D721Med (cell line): Measurements from ENCODE around the gene C3orf85.
"Not testable (repeated sequence)": the region's sequence is repeated elsewhere in the genome, so short reads cannot be mapped to it uniquely, and the experiment has no call there.

Experiments
- DNase-seq: peaks from one replicate; pipeline ENCODE4 v3.0.0; 2011; ENCODE audit warnings: low spot score; ENCODE audit not compliant: insufficient read length
- FAIRE-seq: peaks from 2 replicates; lab custom pipeline; 2011; peaks lifted over from hg19 to GRCh38; lab: Jason Lieb, UNC
- TF ChIP-seq, protein P1 (sequence below): IDR thresholded peaks from 2 replicates; pipeline ENCODE4 v1.5.1; 2012; ENCODE audit warnings: mild to moderate bottlenecking, control low read depth; ENCODE audit not compliant: insufficient read depth; ENCODE audit errors: missing control alignments

The C3orf85 gene

DNA sequence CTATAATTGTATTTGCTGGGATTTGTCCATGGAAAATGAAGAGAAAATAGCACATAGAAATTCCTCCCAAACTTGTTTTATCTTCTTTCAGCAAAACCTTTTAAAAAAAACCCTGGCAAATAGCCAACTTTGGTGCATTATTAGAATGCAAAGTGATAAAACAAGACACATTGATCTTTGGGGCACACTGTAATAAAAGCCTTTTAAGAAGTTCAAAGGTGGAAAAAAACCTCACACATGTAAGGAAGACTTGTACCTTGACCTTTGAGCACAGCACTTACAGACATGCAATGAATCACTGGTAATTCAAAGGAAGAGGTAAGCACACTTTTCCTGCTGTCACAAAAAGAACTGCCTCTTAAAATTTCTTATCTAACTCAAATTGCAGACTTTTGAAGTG, 10.6 kb upstream of the C3orf85 start:
- TF ChIP-seq, protein P1, sequence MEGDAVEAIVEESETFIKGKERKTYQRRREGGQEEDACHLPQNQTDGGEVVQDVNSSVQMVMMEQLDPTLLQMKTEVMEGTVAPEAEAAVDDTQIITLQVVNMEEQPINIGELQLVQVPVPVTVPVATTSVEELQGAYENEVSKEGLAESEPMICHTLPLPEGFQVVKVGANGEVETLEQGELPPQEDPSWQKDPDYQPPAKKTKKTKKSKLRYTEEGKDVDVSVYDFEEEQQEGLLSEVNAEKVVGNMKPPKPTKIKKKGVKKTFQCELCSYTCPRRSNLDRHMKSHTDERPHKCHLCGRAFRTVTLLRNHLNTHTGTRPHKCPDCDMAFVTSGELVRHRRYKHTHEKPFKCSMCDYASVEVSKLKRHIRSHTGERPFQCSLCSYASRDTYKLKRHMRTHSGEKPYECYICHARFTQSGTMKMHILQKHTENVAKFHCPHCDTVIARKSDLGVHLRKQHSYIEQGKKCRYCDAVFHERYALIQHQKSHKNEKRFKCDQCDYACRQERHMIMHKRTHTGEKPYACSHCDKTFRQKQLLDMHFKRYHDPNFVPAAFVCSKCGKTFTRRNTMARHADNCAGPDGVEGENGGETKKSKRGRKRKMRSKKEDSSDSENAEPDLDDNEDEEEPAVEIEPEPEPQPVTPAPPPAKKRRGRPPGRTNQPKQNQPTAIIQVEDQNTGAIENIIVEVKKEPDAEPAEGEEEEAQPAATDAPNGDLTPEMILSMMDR, result no peak
- FAIRE-seq (no peak), DNase-seq (no peak)

DNA sequence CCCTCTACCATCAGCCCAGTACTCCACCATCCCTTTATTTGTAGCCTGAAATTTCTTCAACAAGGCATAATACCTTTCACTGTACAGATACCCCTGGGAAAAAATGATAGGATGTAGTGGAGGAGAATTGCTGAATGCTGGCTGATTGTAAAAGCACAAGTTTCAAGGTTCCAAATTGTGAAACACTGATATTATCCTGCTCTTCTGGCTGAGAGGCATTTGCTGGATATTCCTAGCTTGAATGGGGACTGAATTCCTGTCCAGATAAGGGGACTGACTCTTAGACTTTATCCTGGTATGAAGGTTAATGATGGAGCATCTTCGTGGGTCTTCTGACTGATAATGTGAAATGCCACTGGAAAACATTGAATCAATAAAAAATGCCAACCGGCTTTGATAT, 9.0 kb upstream of the C3orf85 start:
- TF ChIP-seq, protein P1, result no peak
- FAIRE-seq (no peak), DNase-seq (no peak)

DNA sequence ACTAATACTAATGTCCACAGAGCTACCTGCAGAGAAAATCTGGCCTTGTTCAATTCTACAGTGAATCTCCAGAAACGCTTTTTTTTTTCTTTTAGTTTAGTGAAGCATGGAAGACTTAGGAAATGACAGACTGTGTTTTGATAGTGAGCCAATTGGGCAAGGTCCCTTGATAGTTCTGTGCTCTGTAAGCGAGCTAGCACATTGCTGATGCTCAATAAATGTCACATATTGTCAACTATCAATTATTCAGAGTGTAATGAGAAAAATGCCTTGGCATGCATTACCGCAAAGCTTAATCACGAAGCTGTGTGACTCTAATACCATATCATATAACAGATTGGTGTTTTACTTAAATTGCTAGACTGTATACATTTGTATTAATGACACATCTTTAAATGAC, 5.2 kb upstream of the C3orf85 start:
- TF ChIP-seq, protein P1, result no peak
- FAIRE-seq, result no peak
- no peak for DNase-seq

DNA sequence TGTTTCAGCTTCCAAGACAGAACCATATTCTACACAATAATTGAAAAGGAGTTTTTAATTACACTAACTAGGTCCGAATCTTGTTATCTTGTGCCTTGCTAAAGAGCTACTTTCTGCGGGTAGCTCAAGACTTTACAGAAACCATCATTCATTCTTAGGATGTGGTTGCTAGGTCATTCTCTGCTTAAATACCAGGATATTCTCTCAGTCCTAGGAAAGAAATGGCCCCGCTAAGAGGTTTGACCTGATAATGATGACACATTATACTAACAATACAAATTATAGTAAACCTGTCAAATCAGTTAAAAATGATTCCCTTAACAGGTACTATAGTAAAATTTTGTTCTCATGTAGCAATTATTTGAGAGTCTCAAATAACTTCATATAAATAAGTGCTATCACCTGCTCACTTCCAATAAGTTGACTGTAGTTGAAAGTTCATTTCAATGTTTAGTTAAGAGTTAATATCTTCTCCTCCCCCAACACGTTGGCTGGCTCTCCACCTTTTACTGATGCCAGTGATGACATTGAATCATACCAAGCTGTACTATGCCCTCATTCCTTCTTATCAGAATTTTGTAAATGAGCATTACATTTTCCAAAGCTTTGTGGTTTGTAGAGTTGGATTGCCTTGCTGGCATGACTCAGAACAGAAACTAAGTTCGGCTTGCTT, 3.6 kb upstream of the C3orf85 start:
- FAIRE-seq (no peak), DNase-seq (no peak)
- TF ChIP-seq, protein P1, result no peak

DNA sequence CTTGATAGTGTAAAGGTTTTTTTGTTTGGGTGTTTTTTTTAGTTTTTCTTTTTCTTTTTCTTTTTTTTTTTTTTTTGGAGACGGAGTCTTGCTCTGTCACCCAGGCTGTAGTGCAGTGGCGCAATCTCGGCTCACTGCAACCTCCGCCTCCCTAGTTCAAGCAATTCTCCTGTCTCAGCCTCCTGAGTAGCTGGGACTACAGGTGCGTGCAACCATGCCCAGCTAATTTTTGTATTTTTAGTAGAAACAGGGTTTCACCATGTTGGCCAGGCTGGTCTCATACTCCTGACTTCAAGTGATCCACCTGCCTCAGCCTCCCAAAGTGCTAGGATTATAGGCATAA, 3.1 kb upstream of the C3orf85 start:
- not testable (repeated sequence) for DNase-seq, FAIRE-seq

DNA sequence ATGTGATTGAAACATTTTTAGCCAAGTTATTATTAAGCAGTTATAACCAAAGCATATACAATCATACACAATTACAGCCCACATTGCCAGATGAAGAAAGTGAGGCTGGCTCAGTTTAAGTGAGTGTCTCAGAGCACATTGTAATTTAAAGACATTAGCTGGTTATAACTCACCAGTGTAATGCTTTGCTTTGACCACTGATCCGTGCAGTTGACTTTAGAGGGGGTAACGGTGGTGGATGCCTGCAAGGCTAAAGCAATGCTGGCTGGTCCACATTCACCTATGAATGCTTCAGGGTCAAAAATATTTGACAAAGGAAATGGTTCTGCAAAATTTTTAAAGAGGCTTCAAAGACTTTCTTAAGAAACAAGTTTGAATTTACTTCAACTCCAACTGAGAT, 1.2 kb downstream of the C3orf85 start:
- TF ChIP-seq, protein P1, result no peak
- DNase-seq, result no peak
- FAIRE-seq, result no peak

DNA sequence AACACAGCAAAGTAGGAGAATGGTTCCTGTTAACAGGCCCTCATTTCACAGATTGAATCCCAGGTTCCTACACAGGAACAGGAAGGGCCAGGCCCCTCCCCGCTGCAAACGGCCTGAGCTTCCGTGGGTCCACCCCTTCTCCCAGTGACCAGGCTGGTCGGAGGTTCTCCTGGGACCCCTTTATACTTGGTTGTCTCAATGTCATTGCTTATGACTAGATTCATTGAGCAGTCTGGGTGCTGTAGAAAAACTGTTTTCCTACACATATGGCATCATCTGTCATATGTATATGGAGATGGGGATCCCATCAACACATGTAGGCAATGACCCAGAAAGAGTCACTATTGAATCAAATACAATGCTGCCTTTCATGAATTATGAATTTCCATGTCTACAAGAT, 3.8 kb downstream of the C3orf85 start:
- no peak for FAIRE-seq
- TF ChIP-seq, protein P1, result no peak
- DNase-seq, result no peak

DNA sequence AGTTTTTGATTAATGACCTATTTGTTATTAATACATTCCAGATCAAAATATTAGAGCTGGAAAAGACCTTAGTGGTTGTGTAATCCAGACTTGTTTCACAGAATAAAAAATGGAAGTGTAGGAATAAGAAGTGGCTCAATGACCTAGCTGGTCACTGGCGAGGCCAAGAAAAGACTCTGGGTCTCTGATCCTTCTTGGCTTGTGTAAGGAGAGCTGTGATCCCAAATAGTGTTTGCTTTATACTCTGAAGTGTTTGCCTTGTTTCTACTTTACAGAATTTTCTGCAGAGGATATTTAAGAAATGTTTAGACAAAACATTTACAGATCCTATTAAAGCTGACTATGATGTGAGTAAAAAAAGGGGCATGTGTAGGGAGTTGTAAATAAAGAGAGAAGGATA, 7.1 kb downstream of the C3orf85 start:
- DNase-seq (no peak), FAIRE-seq (no peak)
- TF ChIP-seq, protein P1, result no peak
